GM19025 (cell line): Measurements from ENCODE around the gene BBIP1.

Experiments used
- ATAC-seq: cut with Tn5 transposase; IDR thresholded peaks from one replicate; pipeline ENCODE4 v1.9.1; 2021; ENCODE audit warnings: mild to moderate bottlenecking, low read depth, moderate library complexity; ENCODE audit not compliant: unreplicated experiment

Gene BBIP1

GRCh38 chr10:110865186-110865808 is 53.7 kb downstream of the BBIP1 start:
- no peak for ATAC-seq

DNA sequence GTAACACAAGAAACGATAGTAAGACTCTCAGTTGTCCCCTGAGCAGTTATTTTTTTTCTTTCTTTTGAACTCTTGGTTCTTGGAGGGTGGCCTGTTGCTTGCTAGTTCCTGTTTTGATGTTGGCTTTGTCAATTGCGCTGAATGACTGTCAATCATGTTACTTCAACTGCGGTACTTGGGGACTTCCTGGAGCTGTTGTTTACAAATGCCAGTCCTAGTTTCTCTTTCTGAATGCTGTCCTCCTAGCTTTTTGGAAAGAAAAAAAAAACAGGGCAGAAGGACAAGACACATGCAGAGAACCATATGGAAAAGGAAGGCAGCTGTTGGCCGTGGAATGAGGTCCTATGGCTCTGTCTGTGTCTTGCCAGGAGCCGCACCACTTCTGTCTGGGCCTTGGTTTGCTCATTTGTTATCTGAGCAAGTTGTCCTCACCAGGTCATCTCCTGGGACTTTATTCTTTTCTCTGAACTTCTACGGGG is 54.3 kb downstream of the BBIP1 start:
- ATAC-seq = peak; percentile 55

- no peak for ATAC-seq
Measured at GRCh38 chr10:110863956-110864355, 55.0 kb downstream of the BBIP1 start.

- no peak for ATAC-seq
Measured at GRCh38 chr10:110863361-110863760, 55.6 kb downstream of the BBIP1 start.

DNA sequence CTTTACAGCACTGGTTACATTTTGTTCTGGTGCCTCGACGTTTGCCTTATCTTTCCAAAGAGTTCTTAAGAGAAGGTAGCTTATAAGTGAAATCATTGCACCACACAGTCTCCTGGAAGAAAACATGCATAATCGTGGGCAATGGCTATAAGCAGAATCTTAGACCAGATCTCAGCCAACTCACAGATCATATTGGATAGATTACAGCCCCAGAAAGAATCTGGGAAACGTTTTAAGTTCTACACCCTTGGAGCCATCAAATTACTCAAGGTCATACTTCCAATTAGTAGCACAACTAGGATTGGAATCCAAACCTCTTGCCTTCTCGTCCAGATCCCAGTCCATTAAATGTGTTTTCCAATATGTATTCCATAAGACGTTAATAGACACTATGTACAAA is 56.0 kb downstream of the BBIP1 start:
- no peak for ATAC-seq

DNA sequence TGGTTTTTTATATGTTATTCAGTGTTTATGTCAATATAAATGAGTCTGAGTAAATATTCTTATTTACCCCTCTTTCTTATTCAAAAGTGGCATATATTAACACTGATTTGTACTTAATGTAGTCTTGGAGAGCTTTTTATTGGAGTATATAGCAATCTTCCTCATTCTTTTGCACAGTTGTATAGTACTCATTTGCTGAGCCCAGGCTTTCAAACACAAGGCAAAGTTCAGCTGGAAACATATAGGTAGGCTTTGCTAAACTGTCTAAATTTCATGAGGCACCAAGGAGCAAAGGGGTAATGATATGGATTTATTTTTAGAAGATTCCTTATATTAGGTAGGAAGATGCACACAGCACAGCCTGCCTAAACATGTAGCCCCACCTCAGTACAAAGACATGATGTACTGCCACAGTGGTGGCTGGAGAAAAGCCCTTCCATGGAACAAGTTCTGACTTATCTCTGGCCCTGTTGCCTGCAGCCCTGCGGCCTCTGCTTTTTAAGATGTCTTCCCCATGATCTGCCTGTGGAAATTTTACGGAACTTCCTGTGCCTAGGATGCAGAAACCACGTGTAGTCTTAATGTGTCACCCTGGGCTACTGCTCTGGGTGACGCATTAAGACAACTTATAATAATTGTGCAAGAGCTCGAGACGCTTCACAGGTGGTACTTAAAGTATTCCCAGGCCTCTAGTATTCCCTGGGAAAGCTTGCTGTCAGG is 56.9 kb downstream of the BBIP1 start:
- ATAC-seq = no peak

DNA sequence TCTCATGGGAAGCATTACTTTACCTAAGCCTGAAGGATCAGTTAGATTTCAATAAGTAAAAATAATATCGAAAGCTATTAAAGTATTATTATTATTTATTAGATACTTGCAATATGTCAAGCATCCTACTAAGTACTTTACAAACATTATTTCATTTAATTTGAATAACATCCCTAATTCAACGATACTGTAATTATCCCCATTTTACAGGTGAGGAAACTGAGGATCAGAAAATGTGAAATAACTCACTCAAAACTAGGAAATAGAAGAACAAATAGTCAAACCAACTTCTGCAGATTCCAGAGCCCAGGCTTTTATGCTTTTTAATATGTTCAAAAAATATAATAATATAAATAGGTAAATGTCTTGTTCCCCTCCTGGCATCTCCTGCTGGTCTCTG is 57.5 kb downstream of the BBIP1 start:
- no peak for ATAC-seq

GRCh38 chr10:110860576-110861241 is 58.3 kb downstream of the BBIP1 start:
- ATAC-seq = peak; percentile 34

GRCh38 chr10:110859973-110860376 is 59.0 kb downstream of the BBIP1 start:
- no peak for ATAC-seq

- ATAC-seq = no peak
Measured at GRCh38 chr10:110859206-110859972, 59.6 kb downstream of the BBIP1 start.

DNA sequence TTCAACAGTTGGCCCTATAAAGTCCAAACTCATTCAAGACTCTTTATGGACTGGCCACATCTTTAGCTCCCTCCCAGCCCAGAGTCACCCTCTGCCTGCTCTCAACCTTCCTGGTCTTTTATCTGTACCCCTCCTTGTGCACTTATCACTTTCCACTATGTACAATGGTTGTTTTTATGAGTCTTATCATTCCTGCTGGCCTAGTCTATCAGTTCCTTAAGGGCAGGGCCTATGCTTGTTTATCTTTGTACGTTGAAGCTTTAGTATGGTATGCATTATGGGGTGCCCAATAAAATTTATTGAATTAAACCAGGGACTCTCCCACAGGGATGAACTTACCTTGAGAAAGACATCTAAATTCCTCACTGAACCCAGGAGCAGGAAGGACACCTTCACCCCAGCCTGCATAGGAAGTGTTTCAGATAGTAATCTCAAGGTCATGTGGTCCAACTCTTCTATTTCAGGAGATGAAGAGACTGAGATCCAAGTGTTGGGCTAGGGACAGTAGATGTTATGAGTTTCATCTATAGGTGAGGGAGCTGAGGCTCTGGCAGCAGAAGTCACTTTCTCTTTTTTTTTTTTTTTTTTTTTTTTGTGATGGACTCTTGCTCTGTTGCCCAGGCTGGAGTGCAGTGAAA is 60.6 kb downstream of the BBIP1 start:
- ATAC-seq = no peak

- ATAC-seq = peak; percentile 43
Measured at GRCh38 chr10:110857265-110858171, 61.5 kb downstream of the BBIP1 start.

DNA sequence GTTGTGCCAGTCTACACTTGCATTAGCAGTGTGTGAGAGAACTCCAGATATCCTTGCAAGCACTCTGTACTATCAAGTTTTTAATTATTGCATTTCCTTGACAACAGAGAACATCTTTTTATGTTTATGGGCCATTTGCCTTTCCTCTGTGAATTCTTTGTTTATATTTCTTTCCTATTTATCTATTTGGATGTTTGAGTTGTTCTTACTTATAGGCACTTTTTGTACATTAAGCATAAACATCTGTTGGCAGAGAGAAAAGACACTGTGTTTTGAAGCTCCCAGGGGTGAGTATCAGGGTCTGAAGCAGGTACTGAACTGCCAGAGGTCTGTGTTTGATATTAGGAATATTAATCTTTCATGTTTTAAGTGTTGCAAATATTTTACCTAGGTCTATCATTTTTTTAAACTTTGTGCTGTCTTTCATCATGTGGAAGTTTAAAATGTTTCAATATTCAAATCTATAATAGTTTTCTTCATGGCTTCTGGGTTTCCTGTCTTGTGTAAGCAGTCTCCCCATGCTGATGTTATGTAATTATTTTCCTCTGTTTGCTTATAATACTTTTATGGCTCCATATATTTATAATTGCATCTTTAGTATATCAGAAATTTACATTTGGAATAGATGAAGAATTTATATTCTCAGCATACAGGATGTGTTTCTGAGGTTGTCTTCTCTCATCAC is 64.9 kb downstream of the BBIP1 start:
- no peak for ATAC-seq

GRCh38 chr10:110852947-110853346 is 66.0 kb downstream of the BBIP1 start:
- ATAC-seq = no peak

- no peak for ATAC-seq
Measured at GRCh38 chr10:110852255-110852896, 66.6 kb downstream of the BBIP1 start.

GRCh38 chr10:110851020-110851612 is 67.9 kb downstream of the BBIP1 start:
- ATAC-seq = no peak

DNA sequence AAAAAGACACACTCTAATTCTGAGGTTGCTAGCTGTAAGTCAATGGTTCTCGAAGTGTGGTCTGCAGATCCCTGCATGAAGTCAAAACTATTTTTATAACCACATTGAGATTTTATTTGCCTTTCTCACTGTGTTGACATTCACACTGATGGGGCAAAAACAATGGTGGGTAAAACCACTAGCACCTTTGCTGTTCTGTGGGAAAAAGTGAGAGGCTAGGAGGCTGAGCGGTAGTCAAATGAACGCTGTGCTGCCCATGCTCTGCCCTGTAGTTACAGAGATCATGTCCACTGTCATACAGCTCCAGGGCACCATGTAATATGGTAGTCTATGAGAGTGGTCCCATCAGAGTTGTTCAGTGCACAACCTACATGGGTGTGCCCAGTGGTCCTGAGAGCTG is 68.9 kb downstream of the BBIP1 start:
- ATAC-seq = no peak
